COLO829 (cell line): ENCODE measurements around the gene SBF2.
"Not testable (repeated sequence)": the region's sequence is repeated elsewhere in the genome, so short reads cannot be mapped to it uniquely, and the experiment has no call there.

ENCODE experiments used
- DNase-seq: peaks from one replicate; pipeline ENCODE4 v3.0.0; 2012; ENCODE audit warnings: low spot score

The SBF2 gene

GRCh38 chr11:10192036-10192435, 102.0 kb downstream of the SBF2 start:
- DNase-seq = no peak

DNA sequence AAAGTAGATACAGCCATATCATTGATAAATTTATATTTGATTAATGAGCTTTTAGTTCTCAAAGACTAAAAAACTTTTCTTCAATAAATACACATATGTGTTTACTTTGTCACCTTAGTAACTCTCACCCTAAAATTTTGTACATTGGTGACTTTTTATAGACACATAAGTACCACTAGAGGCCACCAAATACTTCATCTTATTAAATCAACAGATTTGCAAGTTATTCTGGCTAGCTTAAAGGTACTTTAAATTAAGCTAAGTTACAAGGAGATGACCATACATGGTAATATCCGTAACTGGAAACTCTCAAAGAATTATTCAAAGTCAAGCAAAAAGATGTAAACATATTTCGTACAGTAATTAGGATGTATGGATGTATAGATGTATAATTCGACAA, 112.2 kb downstream of the SBF2 start:
- DNase-seq = peak; percentile 25

- DNase-seq = peak; percentile 28
These were observed 129.4 kb downstream of the SBF2 start for GRCh38 chr11:10164621-10165020.

- DNase-seq = no peak
These were observed 131.8 kb downstream of the SBF2 start for GRCh38 chr11:10162222-10162621.

- DNase-seq = no peak
These were observed 133.7 kb downstream of the SBF2 start for GRCh38 chr11:10160350-10160749.

GRCh38 chr11:10158461-10158860, 135.6 kb downstream of the SBF2 start:
- no peak for DNase-seq

DNA sequence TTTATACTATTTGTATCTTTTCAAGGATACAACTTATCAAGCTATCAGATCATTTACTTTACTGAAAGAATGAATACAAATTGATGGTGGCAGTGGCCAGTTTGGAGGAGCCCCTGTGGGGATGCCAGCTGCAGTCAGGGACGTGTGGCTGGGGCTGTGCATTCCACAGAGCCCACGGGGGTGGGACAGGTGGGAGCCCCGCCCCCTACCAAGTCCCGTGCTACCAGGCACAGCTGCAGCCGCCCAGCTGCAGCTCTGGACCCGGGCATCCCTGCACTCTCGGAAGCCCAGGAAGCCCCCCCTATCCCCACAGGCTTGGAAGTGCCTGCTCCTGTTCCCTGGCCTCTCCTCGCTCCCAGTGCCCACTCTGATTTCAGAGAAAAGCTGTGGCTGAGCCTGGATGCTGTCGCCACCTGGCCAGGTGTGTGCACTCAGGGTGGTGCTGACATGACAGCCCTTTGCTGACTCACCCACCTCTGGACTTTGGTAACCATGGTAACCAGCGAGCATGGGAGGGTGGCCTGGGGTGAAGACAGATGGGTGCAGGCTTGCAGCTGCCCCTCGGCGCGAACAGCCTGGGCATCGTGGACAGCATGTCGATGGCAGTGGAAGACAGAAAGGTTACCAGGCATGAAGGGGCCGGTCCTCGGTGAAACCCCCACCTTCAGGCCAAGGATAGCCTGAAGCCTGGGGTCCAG, 138.1 kb downstream of the SBF2 start:
- no peak for DNase-seq

- DNase-seq = no peak
These were observed 143.2 kb downstream of the SBF2 start for GRCh38 chr11:10150800-10151199.

DNA sequence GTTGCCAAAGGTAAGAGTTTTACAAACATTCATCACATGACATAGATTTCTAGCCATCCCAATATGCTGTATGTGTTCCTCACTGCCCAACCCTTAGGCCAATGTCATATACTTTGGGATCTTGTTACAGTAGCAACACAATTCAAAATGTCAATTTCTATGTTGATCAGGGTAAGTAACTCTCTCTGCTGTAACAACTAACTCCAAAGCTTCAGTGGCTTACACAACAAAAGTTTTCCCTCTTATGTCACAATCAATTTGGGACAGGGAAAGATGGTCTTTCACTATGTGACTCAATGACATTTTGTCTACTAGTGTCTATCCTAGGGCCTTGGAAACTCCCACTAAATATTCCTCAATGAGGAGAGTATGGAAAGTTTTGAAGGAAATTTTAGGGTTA, 144.5 kb downstream of the SBF2 start:
- no peak for DNase-seq

DNA sequence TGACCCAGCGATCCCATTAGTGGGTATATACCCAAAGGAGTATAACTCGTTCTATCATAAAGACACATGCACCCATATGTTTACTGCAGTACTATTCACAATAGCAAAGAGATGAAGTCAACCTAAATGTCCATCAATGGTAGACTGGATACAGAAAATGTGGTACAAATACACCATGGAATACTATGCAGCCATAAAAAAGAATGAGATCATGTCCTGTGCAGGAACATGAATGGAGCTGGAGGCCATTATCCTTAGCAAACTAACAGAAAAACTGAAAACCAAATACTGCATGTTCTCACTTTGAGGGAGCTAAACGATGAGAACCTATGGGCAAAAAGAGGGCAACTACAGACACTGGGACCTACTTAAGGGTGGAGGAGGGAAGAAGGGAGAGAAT, 146.8 kb downstream of the SBF2 start:
- no peak for DNase-seq

DNA sequence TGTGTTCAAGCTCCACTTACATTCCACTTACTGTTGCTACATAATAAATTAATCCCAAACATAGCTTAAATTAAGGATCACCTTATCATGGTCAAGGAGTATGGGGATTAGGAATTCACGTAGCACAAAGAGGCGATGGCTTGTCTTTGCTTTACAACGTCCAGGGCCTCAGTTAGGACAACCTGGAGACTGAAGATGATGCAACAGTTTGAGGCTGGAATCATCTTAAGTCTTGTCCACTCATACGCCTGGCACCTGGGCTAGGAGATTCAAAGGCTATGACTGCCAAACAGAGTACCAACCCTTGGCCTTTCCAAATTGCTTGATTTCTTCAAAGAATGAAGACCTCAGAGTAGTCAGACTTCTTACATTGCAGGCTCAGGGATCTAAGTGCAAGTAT, 149.1 kb downstream of the SBF2 start:
- no peak for DNase-seq

DNA sequence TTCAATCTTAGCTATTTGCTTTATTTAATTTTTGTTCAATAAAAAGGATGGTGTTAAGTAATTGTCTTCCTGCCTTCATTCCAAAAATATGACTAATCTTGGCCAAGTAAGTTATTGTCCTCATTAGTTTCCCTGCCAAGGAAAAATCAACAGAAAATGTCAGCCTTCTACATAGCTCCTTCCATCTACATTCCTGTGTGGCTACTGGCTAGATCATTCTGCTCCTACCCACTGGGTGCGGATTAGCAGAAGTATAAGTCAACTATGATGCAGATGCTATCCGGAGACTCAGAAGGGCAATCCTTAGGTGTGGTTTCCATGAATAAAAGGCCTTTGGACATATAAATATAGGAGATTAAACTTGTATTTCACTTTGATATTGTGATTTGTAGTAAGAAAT, 154.4 kb downstream of the SBF2 start:
- DNase-seq = no peak

DNA sequence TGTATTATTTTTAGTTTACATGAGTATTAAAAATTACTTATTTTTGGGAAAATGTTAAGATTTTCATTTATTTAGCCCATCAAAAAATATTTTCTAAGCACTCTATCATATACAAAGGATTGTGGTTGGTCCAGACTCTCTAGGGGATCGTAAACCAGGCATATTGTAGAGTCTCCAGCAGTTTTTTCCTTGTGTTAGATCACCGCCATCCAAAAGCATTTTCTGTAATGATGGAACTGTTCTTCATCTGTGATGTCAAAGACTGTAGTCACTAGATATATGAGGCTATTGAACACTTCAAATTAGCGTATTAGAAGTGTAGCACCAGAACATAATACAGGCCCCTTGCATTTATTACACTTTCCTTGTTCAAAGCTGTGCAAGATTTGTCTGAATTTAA, 154.9 kb downstream of the SBF2 start:
- DNase-seq = no peak

DNA sequence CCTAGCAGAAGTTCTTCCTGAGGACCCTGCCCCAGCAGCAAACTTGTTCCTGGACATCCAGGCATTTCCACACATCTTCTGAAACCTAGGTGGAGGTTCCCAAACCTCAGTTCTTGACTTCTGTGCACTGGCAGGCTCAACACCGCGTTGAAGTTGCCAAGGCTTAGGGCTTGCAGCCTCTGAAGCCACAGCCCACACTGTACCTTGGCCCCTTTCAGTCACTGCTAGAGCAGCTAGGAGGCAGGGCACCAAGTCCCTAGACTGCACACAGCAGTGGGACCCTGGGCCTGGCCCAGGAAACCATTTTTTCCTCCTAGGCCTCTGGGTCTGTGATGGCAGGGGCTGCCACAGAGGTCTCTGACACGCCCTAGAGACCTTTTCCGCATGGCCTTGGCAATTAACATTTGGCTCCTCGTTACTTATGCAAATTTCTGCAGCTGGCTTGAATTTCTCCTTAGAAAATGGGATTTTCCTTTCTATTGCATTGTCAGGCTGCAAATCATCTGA, 159.0 kb downstream of the SBF2 start:
- DNase-seq = no peak

DNA sequence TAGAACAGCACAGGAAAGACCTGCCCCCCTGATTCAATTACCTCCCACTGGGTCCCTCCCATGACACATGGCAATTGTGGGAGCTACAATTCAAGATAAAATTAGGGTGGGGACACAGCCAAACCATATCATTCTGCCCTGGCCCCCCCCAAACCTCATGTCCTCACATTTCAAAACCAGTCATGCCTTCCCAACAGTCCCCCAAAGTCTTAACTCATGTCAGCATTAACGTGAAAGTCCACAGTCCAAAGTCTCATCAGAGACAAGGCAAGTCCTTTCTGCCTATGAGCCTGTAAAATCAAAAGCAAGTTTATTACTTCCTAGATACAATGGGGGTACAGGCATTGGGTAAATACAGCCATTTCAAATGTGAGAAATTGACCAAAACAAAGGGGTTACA, 159.8 kb downstream of the SBF2 start:
- not testable (repeated sequence) for DNase-seq

GRCh38 chr11:10133251-10133650, 160.8 kb downstream of the SBF2 start:
- not testable (repeated sequence) for DNase-seq

DNA sequence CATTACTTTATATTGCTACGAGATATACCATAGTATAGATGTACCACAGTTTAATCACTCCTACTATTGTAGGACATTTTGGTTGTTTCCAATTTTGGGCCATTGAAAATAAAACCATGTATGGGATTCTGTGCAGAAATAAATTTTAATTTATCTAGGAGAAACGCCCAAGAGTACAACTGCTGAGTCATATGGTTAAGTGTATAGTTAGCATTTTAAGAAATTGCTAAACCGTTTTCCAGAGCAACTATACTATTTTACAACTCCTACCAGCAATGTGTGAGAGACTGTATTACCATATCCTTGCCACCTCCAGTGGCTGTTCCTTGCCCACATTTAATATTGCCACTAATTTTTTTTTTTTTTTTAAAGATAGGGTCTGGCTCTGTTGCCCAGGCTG, 163.1 kb downstream of the SBF2 start:
- DNase-seq = no peak

DNA sequence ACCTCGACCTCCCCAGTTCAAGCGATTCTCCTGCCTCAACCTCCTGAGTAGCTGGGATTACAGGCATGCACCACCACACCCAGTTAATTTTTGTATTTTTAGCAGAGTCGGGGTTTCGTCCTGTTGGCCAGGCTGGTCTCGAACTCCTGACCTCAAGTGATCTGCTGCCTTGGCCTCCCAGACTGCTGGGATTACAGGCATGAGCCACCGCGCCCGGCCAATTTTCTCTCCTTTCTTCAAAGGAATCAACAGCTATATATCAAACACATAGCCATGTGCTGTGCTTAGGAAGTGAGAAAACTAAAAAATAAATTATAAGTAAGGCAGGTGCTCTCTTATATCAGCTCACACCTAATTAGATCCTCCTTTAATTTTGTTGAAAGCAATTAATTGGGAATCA, 164.8 kb downstream of the SBF2 start:
- not testable (repeated sequence) for DNase-seq

DNA sequence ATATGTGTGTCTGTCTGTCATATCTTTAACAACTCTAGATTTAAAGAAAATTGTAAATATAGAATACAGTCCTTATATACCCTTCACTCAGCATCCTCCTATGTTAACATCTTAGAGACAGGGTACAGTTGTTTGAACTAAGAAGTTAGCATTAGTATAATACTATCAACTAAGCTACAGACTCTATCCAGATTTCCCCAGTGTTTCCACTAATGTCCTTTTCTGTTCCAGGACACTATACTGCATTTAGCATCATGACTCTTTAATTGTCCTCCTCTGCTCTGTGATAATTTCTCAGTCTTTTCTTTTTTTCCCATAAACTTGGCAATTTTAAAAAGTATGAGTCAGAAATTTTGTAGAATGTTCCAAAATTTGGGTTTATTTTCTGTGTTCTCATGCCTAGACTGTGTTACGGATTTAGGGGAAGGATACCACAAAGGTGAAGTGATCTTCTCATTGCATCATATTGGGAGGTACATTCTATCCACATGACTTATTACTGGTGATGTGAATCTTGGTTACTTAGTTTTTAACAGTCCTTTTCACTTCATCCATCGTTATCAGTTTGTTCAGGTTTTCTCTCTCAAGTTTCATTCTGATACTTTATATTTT, 168.4 kb downstream of the SBF2 start:
- no peak for DNase-seq

GRCh38 chr11:10122326-10123197, 171.5 kb downstream of the SBF2 start:
- DNase-seq = no peak

GRCh38 chr11:10118865-10119264, 175.2 kb downstream of the SBF2 start:
- no peak for DNase-seq

- peak; percentile 2 for DNase-seq
These were observed 176.2 kb downstream of the SBF2 start for GRCh38 chr11:10117709-10118351.
